ENCODE results near the gene SLC6A8.
"Not testable (repeated sequence)": the region's sequence is repeated elsewhere in the genome, so short reads cannot be mapped to it uniquely, and the experiment has no call there.

The SLC6A8 gene

GRCh38 chrX:153672531-153673427 lies 14.9 kb upstream of the SLC6A8 start:
- DNase-seq (ENCODE audit: low spot score), result no peak

- DNase-seq (ENCODE audit: low spot score), result no peak
Observed at GRCh38 chrX:153673428-153674218, 14.1 kb upstream of the SLC6A8 start, which contains the start of gene PNCK. Gene PNCK (minus strand): TSS chrX:153673813. CDS start chrX:153673076, 737 bp downstream.

- no peak for DNase-seq (ENCODE audit: low spot score)
Observed at GRCh38 chrX:153674219-153674851, 13.4 kb upstream of the SLC6A8 start.

GRCh38 chrX:153681175-153681574 lies 6.6 kb upstream of the SLC6A8 start:
- DNase-seq (ENCODE audit: low spot score), result no peak

- DNase-seq (ENCODE audit: low spot score), result not testable (repeated sequence)
Observed at GRCh38 chrX:153683486-153683885, 4.2 kb upstream of the SLC6A8 start.

- DNase-seq (ENCODE audit: low spot score), result no peak
Observed at GRCh38 chrX:153684467-153685155, 3.1 kb upstream of the SLC6A8 start.

- no peak for DNase-seq (ENCODE audit: low spot score)
Observed at GRCh38 chrX:153685156-153685536, 2.6 kb upstream of the SLC6A8 start.

GRCh38 chrX:153685751-153686696 lies 1.7 kb upstream of the SLC6A8 start:
- no peak for DNase-seq (ENCODE audit: low spot score)

GRCh38 chrX:153686711-153687110 lies 1.0 kb upstream of the SLC6A8 start:
- no peak for DNase-seq (ENCODE audit: low spot score)

GRCh38 chrX:153688071-153688470 lies 345 bp downstream of the SLC6A8 start:
- DNase-seq (ENCODE audit: low spot score), result no peak

GRCh38 chrX:153688506-153688905 lies 780 bp downstream of the SLC6A8 start:
- no peak for DNase-seq (ENCODE audit: low spot score)

- no peak for DNase-seq (ENCODE audit: low spot score)
Observed at GRCh38 chrX:153688911-153689590, 1.3 kb downstream of the SLC6A8 start.

- DNase-seq (ENCODE audit: low spot score), result no peak
Observed at GRCh38 chrX:153689654-153690465, 2.1 kb downstream of the SLC6A8 start.

GRCh38 chrX:153690466-153690865 lies 2.7 kb downstream of the SLC6A8 start:
- DNase-seq (ENCODE audit: low spot score), result no peak

GRCh38 chrX:153691032-153691827 lies 3.5 kb downstream of the SLC6A8 start:
- DNase-seq (ENCODE audit: low spot score), result not testable (repeated sequence)

- DNase-seq (ENCODE audit: low spot score), result no peak
Observed at GRCh38 chrX:153692003-153692402, 4.3 kb downstream of the SLC6A8 start.

- no peak for DNase-seq (ENCODE audit: low spot score)
Observed at GRCh38 chrX:153692611-153693156, 5.0 kb downstream of the SLC6A8 start.
